ENCODE results near the gene HDAC4. TPM values are rescaled to one million over a fixed set of nuclear protein-coding genes. Genes with fewer than 3 reads are reported as not detected.

The HDAC4 gene
- total RNA-seq, 2 donors from 2014 or later, result 38.7 to 50.9 TPM

- no peak for ATAC-seq
- intact Hi-C loops (cut with DNase I, micrococcal nuclease), result no loop called here
- DNase-seq, result peak in 1 of 2 donors; percentile 30
Measured at GRCh38 chr2:239230318-239231052, 170.3 kb downstream of the HDAC4 start.

DNA sequence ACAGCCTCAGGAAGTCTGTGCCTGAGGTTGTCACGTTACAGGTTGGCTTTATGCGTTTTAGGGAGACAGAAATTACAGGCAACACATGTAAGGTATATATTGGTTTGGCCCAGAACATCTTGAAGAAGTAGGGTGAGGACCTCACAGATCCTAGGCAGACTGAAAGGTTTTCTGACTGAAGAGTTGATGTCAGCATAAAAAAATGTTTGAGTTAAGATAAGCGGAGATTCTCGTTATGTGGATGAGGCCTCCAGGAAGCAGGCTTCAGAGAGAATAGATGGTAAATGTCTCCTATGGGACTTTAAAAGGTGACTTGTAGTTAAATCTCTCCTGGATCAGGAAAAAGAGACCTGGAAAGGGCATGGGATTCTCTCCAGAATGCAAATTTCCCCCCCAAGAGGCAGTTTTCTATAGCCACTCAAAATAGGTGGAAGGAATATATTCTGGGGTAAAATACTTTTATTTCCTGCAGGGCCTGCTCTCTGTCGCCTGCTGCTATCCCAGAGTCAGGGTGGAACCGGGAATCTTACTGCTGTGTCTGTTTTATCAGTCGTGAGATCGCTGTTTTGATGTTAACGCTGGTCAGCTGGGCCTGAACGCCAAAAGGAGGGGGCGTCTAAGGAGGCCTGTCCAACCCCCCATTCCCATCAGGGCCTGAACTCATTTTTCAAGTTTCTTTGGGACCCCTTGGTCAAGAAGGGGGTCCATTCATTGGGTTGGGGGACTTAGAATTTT, 171.1 kb downstream of the HDAC4 start:
- DNase-seq, result no peak
- intact Hi-C loops (cut with DNase I, micrococcal nuclease), result no loop called here

GRCh38 chr2:239227661-239228371, 173.0 kb downstream of the HDAC4 start:
- intact Hi-C loops (cut with DNase I, micrococcal nuclease), result no loop called here
- DNase-seq (peak in 1 of 2 donors; percentile 35), ATAC-seq (no peak)

More for the DNA sequence above, 171.1 kb downstream of the HDAC4 start:
- no peak for ATAC-seq

DNA sequence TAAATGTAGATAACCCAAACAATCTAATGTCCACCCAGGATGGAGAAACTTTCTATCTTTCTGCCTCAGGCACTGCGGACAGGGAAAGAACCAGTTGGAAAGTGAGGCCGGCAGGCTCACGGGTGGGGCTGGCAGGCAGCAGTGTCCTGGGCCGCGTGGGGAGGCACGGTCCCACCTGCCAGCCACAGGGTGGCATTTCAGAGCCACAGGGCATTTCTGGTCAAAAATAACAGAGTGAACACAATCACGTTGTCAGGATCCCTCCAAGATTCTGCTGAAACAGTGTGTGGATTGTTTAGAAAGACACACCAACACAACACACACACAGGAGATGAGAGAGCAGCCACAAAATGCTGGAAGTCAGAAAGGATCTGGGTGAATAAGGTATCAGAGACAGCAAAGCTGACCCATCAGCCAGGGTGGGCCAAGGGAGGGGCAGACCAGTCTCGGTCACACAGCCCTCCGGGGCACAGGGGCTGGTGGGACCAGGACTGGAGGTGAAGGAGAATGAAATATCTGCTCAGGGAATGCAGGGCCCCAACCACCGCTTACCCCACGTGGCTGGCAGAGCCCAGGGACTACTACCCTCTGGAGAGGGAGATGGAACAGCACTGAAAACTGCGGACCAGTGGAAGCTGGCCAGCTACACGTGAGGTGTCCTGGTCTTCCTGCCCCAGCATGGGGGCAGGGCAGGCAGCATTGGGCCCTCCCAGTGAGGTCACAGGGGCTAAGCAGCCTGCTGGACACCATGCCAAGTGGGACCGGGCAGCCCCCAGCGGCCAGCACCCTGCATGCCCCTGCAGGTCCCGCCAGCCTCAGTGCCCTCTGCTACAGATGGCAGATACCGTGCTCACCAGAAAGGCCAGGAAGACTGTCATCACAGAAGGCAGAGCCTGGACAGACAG, 173.9 kb downstream of the HDAC4 start:
- ATAC-seq (no peak), DNase-seq (peak in 1 of 2 donors; percentile 11)
- intact Hi-C loops (cut with DNase I, micrococcal nuclease), result no loop called here

GRCh38 chr2:239225871-239226561, 174.8 kb downstream of the HDAC4 start:
- no peak for ATAC-seq
- peak in 1 of 2 donors; percentile 9 for DNase-seq
- intact Hi-C loops (cut with DNase I, micrococcal nuclease), result no loop called here

- intact Hi-C loops (cut with DNase I, micrococcal nuclease), result no loop called here
- DNase-seq (peak in 1 of 2 donors; percentile 20), ATAC-seq (no peak)
Measured at GRCh38 chr2:239225371-239225851, 175.4 kb downstream of the HDAC4 start.

- DNase-seq, result no peak
- intact Hi-C loops (cut with DNase I, micrococcal nuclease), result no loop called here
- ATAC-seq, result no peak
Measured at GRCh38 chr2:239224955-239225354, 175.9 kb downstream of the HDAC4 start.

GRCh38 chr2:239224199-239224570, 176.6 kb downstream of the HDAC4 start:
- intact Hi-C loops (cut with DNase I, micrococcal nuclease), result no loop called here
- DNase-seq (peak in 1 of 2 donors; percentile 11), ATAC-seq (no peak)

- DNase-seq (peak; percentile 72 to 76), ATAC-seq (peak; percentile 95)
- intact Hi-C loops (cut with DNase I, micrococcal nuclease), result no loop called here
Measured at GRCh38 chr2:239223310-239224198, 177.3 kb downstream of the HDAC4 start.

DNA sequence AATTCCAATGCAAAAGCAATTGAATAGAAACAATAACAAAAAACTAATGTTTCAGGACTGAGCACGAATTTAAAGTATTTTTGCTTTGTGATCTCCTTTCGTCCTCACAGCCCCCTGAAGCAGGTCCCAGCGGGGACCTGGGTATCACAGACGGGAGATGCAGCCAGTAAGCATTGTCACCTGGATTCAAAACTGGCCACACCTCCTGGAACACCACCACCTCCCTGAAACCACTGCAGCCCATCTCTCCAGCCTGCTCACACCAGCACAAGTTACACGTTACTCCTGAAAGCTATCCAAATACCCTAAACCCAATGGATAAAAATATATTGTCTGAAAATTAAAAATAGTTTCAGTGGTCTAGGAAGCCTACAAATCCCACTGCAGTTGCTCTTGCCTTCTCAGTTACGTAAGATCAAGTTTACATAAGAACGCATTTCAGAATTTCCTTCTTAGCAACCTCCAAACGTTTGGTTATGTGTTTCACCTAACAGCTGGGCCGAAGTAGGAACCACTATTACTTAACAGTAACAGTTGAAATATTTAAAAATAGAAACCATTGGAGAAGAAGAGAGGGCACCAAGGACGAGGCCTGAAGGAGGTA, 178.0 kb downstream of the HDAC4 start:
- intact Hi-C loops (cut with DNase I, micrococcal nuclease), result no loop called here
- ATAC-seq (no peak), DNase-seq (peak in 1 of 2 donors; percentile 2)

DNA sequence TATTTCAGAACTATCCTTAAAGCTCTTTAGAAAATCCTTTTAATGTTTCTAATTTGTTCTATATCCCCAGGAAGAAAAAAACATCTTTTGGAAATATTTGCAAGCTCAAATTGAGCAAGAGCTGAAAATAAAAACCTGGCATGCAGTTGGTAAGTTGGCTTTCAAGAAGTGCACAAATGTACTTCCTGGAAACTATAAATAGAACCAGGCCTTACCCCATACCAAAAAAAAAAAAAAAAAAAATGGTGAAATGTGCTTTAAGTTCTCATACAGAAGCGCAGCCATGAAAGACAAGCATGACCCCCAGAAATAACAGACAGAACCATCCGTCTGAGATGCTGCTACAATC, 178.5 kb downstream of the HDAC4 start:
- intact Hi-C loops (cut with DNase I, micrococcal nuclease), result no loop called here
- ATAC-seq, result no peak

GRCh38 chr2:239220981-239221396, 179.8 kb downstream of the HDAC4 start:
- intact Hi-C loops (cut with DNase I, micrococcal nuclease), result no loop called here
- DNase-seq (no peak), ATAC-seq (no peak)

More for the DNA sequence above, 178.5 kb downstream of the HDAC4 start:
- DNase-seq, result no peak

DNA sequence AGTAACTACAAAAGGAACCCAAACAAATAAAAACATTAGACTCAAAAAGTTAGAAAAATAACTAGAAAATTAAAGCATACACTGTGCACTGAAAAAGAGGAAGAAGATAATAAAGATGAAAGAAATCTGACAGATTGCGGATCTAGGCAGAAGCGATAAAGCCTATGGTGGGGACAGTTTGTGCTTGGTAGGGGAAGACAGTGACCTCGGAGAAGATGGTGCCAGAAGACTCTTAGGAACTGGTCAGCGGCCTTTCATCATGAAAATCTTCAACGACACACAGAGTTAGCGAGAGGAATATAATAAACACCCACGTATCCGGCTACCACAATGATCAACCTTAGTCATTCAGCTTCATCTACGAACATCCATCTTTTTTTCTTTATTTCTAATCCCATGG, 180.5 kb downstream of the HDAC4 start:
- intact Hi-C loops (cut with DNase I, micrococcal nuclease), result no loop called here
- DNase-seq (no peak), ATAC-seq (no peak)

- ATAC-seq (no peak), DNase-seq (no peak)
- intact Hi-C loops (cut with DNase I, micrococcal nuclease), result no loop called here
Measured at GRCh38 chr2:239216614-239217273, 184.1 kb downstream of the HDAC4 start.

GRCh38 chr2:239215988-239216613, 184.7 kb downstream of the HDAC4 start:
- ATAC-seq (no peak), DNase-seq (no peak)
- intact Hi-C loops (cut with DNase I, micrococcal nuclease), result no loop called here

All from left colon (tissue), 2 donors.